Endothelial cell of umbilical vein (primary cell): ENCODE data around the gene BDH1. TPM values are rescaled to one million over a fixed set of nuclear protein-coding genes. Genes with fewer than 3 reads are reported as not detected.

ENCODE experiments used
- BruUV-seq: library from RNA; stranded (reverse); fragments of 400-500 nt; replicated peaks from 2 replicates; lab custom pipeline; 2021; lab: Mats Ljungman, UMichigan
- CTCF ChIA-PET: fragments of 300-600, 350-600 bp; sonication (Branson Sonifier 250); formaldehyde crosslinking; loops from one replicate; lab custom pipeline; 2021; ENCODE audit warnings: antibody characterized with exemption, inconsistent platforms; lab: Charles Lee
- POLR2A ChIA-PET: fragments of 300-600, 350-600 bp; sonication (Branson Sonifier 250); formaldehyde crosslinking; loops from one replicate; lab custom pipeline; 2021; ENCODE audit warnings: antibody characterized with exemption, inconsistent platforms; lab: Charles Lee
- DNase-seq: peaks from one replicate; pipeline ENCODE4 v3.0.0-alpha.2; 2011; ENCODE audit warnings: low read depth, low spot score
- FAIRE-seq: peaks from 2 replicates; lab custom pipeline; 2011; peaks lifted over from hg19 to GRCh38; lab: Jason Lieb, UNC
- H2AFZ ChIP-seq: 2 replicates; pipeline ENCODE4 v1.6.0; 2012; ENCODE audit warnings: low read depth, low read length, control low read depth, inconsistent platforms
- H3K27ac ChIP-seq: 2 replicates; pipeline ENCODE4 v1.5.1; 2011; ENCODE audit warnings: low read depth, mild to moderate bottlenecking, control low read depth, low read length, moderate library complexity; ENCODE audit not compliant: insufficient read depth
- H3K27me3 ChIP-seq, 2 experiments: 2 replicates each; pipeline versions ENCODE4 v1.6.0 to v1.6.1; 2011; ENCODE audit warnings: low read length in 2 of 2, mixed read lengths in 1 of 2; ENCODE audit not compliant: control insufficient read depth in 2 of 2, insufficient read depth in 2 of 2
- H3K36me3 ChIP-seq, 2 experiments: 2 replicates in 1 of 2; 3 replicates in 1 of 2; pipeline ENCODE4 v1.5.1; 2011; ENCODE audit warnings: low read length in 2 of 2, mild to moderate bottlenecking in 1 of 2, moderate library complexity in 1 of 2; ENCODE audit not compliant: control insufficient read depth in 2 of 2, insufficient read depth in 2 of 2; ENCODE audit errors: extremely low read depth in 1 of 2
- H3K4me1 ChIP-seq: 3 replicates; pipeline ENCODE4 v1.5.1; 2011; ENCODE audit warnings: mild to moderate bottlenecking, low read length; ENCODE audit not compliant: control insufficient read depth, insufficient read depth; ENCODE audit errors: extremely low read depth
- H3K4me2 ChIP-seq: 2 replicates; pipeline ENCODE4 v1.6.1; 2011; ENCODE audit warnings: low read length, control low read depth, mixed read lengths; ENCODE audit not compliant: insufficient read depth
- H3K4me3 ChIP-seq, 3 experiments: fragments of 200-600 bp in 1 of 3; sonication (generic), shearing (Covaris generic) in 1 of 3; replicated peaks in 1 of 3; 2 replicates each; pipeline ENCODE4 v1.5.1; 2011 to 2016; ENCODE audit warnings: control low read depth in 3 of 3, low read length in 3 of 3, mild to moderate bottlenecking in 2 of 3, inconsistent platforms in 1 of 3, low read depth in 1 of 3, moderate library complexity in 1 of 3; ENCODE audit not compliant: insufficient read depth in 1 of 3
- H3K79me2 ChIP-seq: 2 replicates; pipeline ENCODE4 v1.6.0; 2012; ENCODE audit warnings: low read length, inconsistent platforms; ENCODE audit not compliant: control insufficient read depth, insufficient read depth
- H3K9ac ChIP-seq: replicated peaks from 2 replicates; pipeline ENCODE3; 2011; ENCODE audit warnings: low read length, control low read depth; ENCODE audit not compliant: insufficient read depth; ENCODE audit errors: extremely low read depth
- H3K9me1 ChIP-seq: replicated peaks from 3 replicates; pipeline ENCODE4 v1.6.0; 2011; ENCODE audit warnings: mild to moderate bottlenecking, low read length; ENCODE audit not compliant: control insufficient read depth, insufficient read depth; ENCODE audit errors: extremely low read depth
- H3K9me3 ChIP-seq: replicated peaks from 2 replicates; pipeline ENCODE4 v1.5.1; 2012; ENCODE audit warnings: low read length, inconsistent platforms; ENCODE audit not compliant: control insufficient read depth, insufficient read depth
- H4K20me1 ChIP-seq: replicated peaks from 2 replicates; pipeline ENCODE3; 2011; ENCODE audit warnings: mild to moderate bottlenecking, low read length; ENCODE audit not compliant: control insufficient read depth, insufficient read depth; ENCODE audit errors: extremely low read depth
- EZH2 ChIP-seq: IDR thresholded peaks from 2 replicates; pipeline ENCODE4 v1.6.1; 2012; ENCODE audit warnings: borderline replicate concordance, low read depth, mild to moderate bottlenecking, moderate library complexity, low read length, inconsistent platforms; ENCODE audit not compliant: severe bottlenecking
- FOS ChIP-seq: IDR thresholded peaks from 2 replicates; pipeline ENCODE4 v1.6.1; 2011; ENCODE audit warnings: mild to moderate bottlenecking, low read length, moderate library complexity, borderline replicate concordance; ENCODE audit not compliant: insufficient read depth
- GATA2 ChIP-seq: IDR thresholded peaks from 2 replicates; pipeline ENCODE4 v1.7.0; 2011; ENCODE audit warnings: low read depth, mild to moderate bottlenecking, moderate library complexity, mixed read lengths, low read length; ENCODE audit not compliant: insufficient read length, insufficient read depth
- MYC ChIP-seq: IDR thresholded peaks from one replicate; pipeline ENCODE4 v1.6.1; 2011; ENCODE audit warnings: mild to moderate bottlenecking, low read depth, low read length
- POLR2A ChIP-seq: IDR thresholded peaks from 2 replicates; pipeline ENCODE4 v1.6.1; 2012; ENCODE audit warnings: low read depth, mild to moderate bottlenecking, control low read depth, low read length
- dilution Hi-C: fragments of 300-500 bp; cut with MboI; formaldehyde crosslinking; loops from one replicate; pipeline ENCODE4 v1.15.0; 2019; ENCODE audit warnings: low sequenced_read_pairs; ENCODE audit not compliant: extremely low pct_ligation_motif_present
- intact Hi-C: fragments of 100-400 bp; cut with micrococcal nuclease; formaldehyde crosslinking; loops from one replicate; pipeline ENCODE4 v1.10.0; 2022
- polyA plus RNA-seq, 4 experiments: library from polyadenylated mRNA; depleted of rRNA in 3 of 4; stranded (reverse) in 3 of 4; unstranded in 1 of 4; fragments of >200 nt; gene quantifications; 2 replicates each; pipeline versions ENCODE4 v1.2.1 to v1.2.3, GENCODE V29; 2011 to 2012; ENCODE audit warnings: missing spikeins in 1 of 4
- total RNA-seq: library from RNA; stranded (reverse); gene quantifications from 2 replicates; pipeline ENCODE4 v1.2.3, GENCODE V29; 2021
- TF ChIP-seq, protein P1 (sequence below), 2 donors: IDR thresholded peaks; 1 replicate in 1 of 2; 2 replicates in 1 of 2; pipeline ENCODE4 v1.5.1; 2011; ENCODE audit warnings: low read length in 2 of 2, mild to moderate bottlenecking in 2 of 2, moderate library complexity in 2 of 2, control low read depth in 1 of 2, inconsistent platforms in 1 of 2, low read depth in 1 of 2; ENCODE audit not compliant: insufficient read depth in 1 of 2; ENCODE audit errors: extremely low read depth in 1 of 2

The BDH1 gene
- total and polyA plus RNA-seq, 2 donors (not counting 3 experiments of a cell fraction or from before 2014, with no cell fraction given): 6.9 to 12.2 TPM

DNA sequence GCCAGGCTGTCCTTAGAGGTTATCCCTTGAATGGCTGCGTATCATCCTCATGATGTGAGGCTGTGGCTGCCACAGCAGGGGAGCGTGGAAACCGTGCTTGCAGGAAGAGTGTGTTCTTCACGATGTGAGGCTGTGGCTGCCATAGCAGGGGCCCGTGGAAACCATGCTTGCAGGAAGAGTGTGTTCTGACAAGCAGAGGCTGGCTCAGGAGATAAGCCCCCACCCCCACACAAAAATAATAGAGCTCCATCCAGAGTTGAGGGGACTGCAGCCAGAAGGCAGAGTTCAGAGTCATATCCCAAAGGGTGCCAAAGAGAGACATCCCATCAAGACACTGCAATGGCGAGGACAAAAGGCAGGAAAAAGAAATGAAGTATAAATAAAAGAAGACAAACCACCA, 22.6 kb upstream of the BDH1 start:
- ChIA-PET POLR2A (no interaction called here), CTCF (interaction anchor here (0.8 to 2.5 kb wide), 3 partner anchors 10 to 26 kb away, joined by 3 to 13 read pairs (median 3); no protein-coding TSS in a partner anchor)
- TF ChIP-seq EZH2: no peak
- no peak for TF ChIP-seq FOS
- TF ChIP-seq POLR2A: no peak
- no peak for TF ChIP-seq GATA2
- TF ChIP-seq, protein P1, sequence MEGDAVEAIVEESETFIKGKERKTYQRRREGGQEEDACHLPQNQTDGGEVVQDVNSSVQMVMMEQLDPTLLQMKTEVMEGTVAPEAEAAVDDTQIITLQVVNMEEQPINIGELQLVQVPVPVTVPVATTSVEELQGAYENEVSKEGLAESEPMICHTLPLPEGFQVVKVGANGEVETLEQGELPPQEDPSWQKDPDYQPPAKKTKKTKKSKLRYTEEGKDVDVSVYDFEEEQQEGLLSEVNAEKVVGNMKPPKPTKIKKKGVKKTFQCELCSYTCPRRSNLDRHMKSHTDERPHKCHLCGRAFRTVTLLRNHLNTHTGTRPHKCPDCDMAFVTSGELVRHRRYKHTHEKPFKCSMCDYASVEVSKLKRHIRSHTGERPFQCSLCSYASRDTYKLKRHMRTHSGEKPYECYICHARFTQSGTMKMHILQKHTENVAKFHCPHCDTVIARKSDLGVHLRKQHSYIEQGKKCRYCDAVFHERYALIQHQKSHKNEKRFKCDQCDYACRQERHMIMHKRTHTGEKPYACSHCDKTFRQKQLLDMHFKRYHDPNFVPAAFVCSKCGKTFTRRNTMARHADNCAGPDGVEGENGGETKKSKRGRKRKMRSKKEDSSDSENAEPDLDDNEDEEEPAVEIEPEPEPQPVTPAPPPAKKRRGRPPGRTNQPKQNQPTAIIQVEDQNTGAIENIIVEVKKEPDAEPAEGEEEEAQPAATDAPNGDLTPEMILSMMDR (IDR thresholded peaks at IDR 0.05; ENCODE audit: extremely low read depth in 1 of 2, insufficient read depth in 1 of 2, low read depth in 1 of 2, low read length in 2 of 2): no peak
- TF ChIP-seq MYC: no peak
- Histone ChIP-seq H3K27me3 (peaks cover 13 to 14% of the 10 kb centered on the region in 2 experiments), H3K27ac (no peak overlapping the region), H3K4me2 (no peak overlapping the region), H3K4me3 (no peak overlapping the region), H3K9me3 (no peaks in the 10 kb centered on the region), H3K4me1 (no peaks in the 10 kb centered on the region), H3K9me1 (no peaks in the 10 kb centered on the region), H3K79me2 (no peaks in the 10 kb centered on the region), H3K9ac (no peak overlapping the region), H4K20me1 (no peaks in the 10 kb centered on the region), H3K36me3 (no peaks in the 10 kb centered on the region), H2AFZ (no peak overlapping the region)
- DNase-seq: no peak
- dilution Hi-C loops: no loop called here
- intact Hi-C loops: no loop called here
- FAIRE-seq: no peak
- no TSS peak for BruUV-seq
